ENCODE results near the gene CREB3L4.

CREB3L4 gene

GRCh38 chr1:153945795-153946621 lies 21.7 kb upstream of the CREB3L4 start:
- Histone ChIP-seq H3K27me3 (ENCODE audit: control insufficient read depth in 5 of 5, insufficient read depth in 4 of 5, low read length in 5 of 5) (no peaks in the 10 kb centered on the region), H3K4me1 (ENCODE audit: control insufficient read depth in 5 of 5, insufficient read depth in 5 of 5, low read length in 5 of 5) (peaks cover 0 to 52% (median 40%) of the 10 kb centered on the region in 5 donors), H3K27ac (ENCODE audit: low read depth, low read length) (peak overlapping the region; percentile 84), H3K9ac (ENCODE audit: low read length in 5 of 5) (peak overlapping the region; percentile 72 to 91 (median 88)), H3K9me3 (ENCODE audit: control insufficient read depth in 5 of 5, low read length in 5 of 5) (no peaks in the 10 kb centered on the region), H3K4me3 (ENCODE audit: low read depth in 1 of 5, low read length in 5 of 5) (peak overlapping the region; percentile 66 to 82 (median 75)), H3K36me3 (ENCODE audit: control insufficient read depth in 5 of 5, insufficient read depth in 5 of 5, low read length in 5 of 5) (peaks cover 10 to 64% (median 56%) of the 10 kb centered on the region in 5 donors)

GRCh38 chr1:153946622-153947241 lies 21.0 kb upstream of the CREB3L4 start, which contains the start of gene DENND4B:
DENND4B (minus strand) TSS chr1:153946718; CDS start chr1:153944374, 2,344 bp downstream.
- Histone ChIP-seq H3K27ac (ENCODE audit: low read depth, low read length) (peak within 1 kb of the TSS; percentile 84), H3K27me3 (ENCODE audit: control insufficient read depth in 5 of 5, insufficient read depth in 4 of 5, low read length in 5 of 5) (no peaks in the 10 kb centered on the region), H3K9me3 (ENCODE audit: control insufficient read depth in 5 of 5, low read length in 5 of 5) (no peaks in the 10 kb centered on the region), H3K36me3 (ENCODE audit: control insufficient read depth in 5 of 5, insufficient read depth in 5 of 5, low read length in 5 of 5) (peaks cover 10 to 64% (median 57%) of the 10 kb centered on the region in 5 donors), H3K4me3 (ENCODE audit: low read depth in 1 of 5, low read length in 5 of 5) (peak within 1 kb of the TSS; percentile 66 to 82 (median 75)), H3K4me1 (ENCODE audit: control insufficient read depth in 5 of 5, insufficient read depth in 5 of 5, low read length in 5 of 5) (peaks cover 0 to 48% (median 40%) of the 10 kb centered on the region in 5 donors), H3K9ac (ENCODE audit: low read length in 5 of 5) (peak within 1 kb of the TSS; percentile 72 to 91 (median 88))

GRCh38 chr1:153951183-153951582 lies 16.5 kb upstream of the CREB3L4 start:
- Histone ChIP-seq H3K9me3 (ENCODE audit: control insufficient read depth in 5 of 5, low read length in 5 of 5) (no peaks in the 10 kb centered on the region), H3K4me3 (ENCODE audit: low read depth in 1 of 5, low read length in 5 of 5) (no peak overlapping the region), H3K36me3 (ENCODE audit: control insufficient read depth in 5 of 5, insufficient read depth in 5 of 5, low read length in 5 of 5) (peaks cover 10 to 72% (median 61%) of the 10 kb centered on the region in 5 donors), H3K9ac (ENCODE audit: low read length in 5 of 5) (no peak overlapping the region), H3K27ac (ENCODE audit: low read depth, low read length) (no peak overlapping the region), H3K4me1 (ENCODE audit: control insufficient read depth in 5 of 5, insufficient read depth in 5 of 5, low read length in 5 of 5) (peaks cover 1 to 16% (median 14%) of the 10 kb centered on the region in 5 donors), H3K27me3 (ENCODE audit: control insufficient read depth in 5 of 5, insufficient read depth in 4 of 5, low read length in 5 of 5) (no peaks in the 10 kb centered on the region)

DNA sequence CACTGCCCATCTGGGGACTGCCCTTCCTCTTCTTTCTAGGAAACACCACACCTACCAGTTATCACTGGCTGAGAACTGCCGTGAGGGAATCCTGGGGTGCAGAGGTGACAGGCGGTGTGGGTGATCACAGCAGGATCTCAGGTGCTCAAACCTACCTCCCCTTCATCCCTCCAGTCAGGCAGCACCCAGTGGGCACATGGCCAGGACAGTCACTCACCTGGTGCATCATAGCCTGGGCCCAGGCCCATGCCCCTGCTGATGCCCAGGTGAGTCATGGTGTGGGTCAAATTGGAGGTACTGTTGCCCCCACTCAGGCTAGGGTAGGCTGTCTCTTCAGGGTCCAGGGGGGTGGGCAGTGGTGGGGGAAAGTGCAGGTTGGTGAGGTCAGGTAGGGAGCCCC lies 15.9 kb upstream of the CREB3L4 start:
- H3K9ac ChIP-seq (ENCODE audit: low read length in 5 of 5), result no peak overlapping the region
- H3K4me1 ChIP-seq (ENCODE audit: control insufficient read depth in 5 of 5, insufficient read depth in 5 of 5, low read length in 5 of 5), result peaks cover 2 to 19% (median 18%) of the 10 kb centered on the region in 5 donors
- peaks cover 10 to 72% (median 61%) of the 10 kb centered on the region in 5 donors for H3K36me3 ChIP-seq (ENCODE audit: control insufficient read depth in 5 of 5, insufficient read depth in 5 of 5, low read length in 5 of 5)
- H3K27me3 ChIP-seq (ENCODE audit: control insufficient read depth in 5 of 5, insufficient read depth in 4 of 5, low read length in 5 of 5), result no peaks in the 10 kb centered on the region
- H3K9me3 ChIP-seq (ENCODE audit: control insufficient read depth in 5 of 5, low read length in 5 of 5), result no peaks in the 10 kb centered on the region
- no peak overlapping the region for H3K27ac ChIP-seq (ENCODE audit: low read depth, low read length)
- no peak overlapping the region for H3K4me3 ChIP-seq (ENCODE audit: low read depth in 1 of 5, low read length in 5 of 5)

- Histone ChIP-seq H3K9me3 (ENCODE audit: control insufficient read depth in 5 of 5, low read length in 5 of 5) (no peaks in the 10 kb centered on the region), H3K36me3 (ENCODE audit: control insufficient read depth in 5 of 5, insufficient read depth in 5 of 5, low read length in 5 of 5) (peaks cover 10 to 55% (median 46%) of the 10 kb centered on the region in 5 donors), H3K4me3 (ENCODE audit: low read depth in 1 of 5, low read length in 5 of 5) (no peak overlapping the region), H3K27me3 (ENCODE audit: control insufficient read depth in 5 of 5, insufficient read depth in 4 of 5, low read length in 5 of 5) (no peaks in the 10 kb centered on the region), H3K27ac (ENCODE audit: low read depth, low read length) (no peak overlapping the region), H3K9ac (ENCODE audit: low read length in 5 of 5) (peak overlapping the region in 1 of 5 donors; percentile 13), H3K4me1 (ENCODE audit: control insufficient read depth in 5 of 5, insufficient read depth in 5 of 5, low read length in 5 of 5) (peaks cover 2 to 29% (median 27%) of the 10 kb centered on the region in 5 donors)
Observed at GRCh38 chr1:153953859-153954365, 13.8 kb upstream of the CREB3L4 start.

- no peaks in the 10 kb centered on the region for H3K9me3 ChIP-seq (ENCODE audit: control insufficient read depth in 5 of 5, low read length in 5 of 5)
- H3K4me3 ChIP-seq (ENCODE audit: low read depth in 1 of 5, low read length in 5 of 5), result no peak overlapping the region
- H3K27ac ChIP-seq (ENCODE audit: low read depth, low read length), result no peak overlapping the region
- H3K36me3 ChIP-seq (ENCODE audit: control insufficient read depth in 5 of 5, insufficient read depth in 5 of 5, low read length in 5 of 5), result peaks cover 10 to 54% (median 43%) of the 10 kb centered on the region in 5 donors
- no peaks in the 10 kb centered on the region for H3K27me3 ChIP-seq (ENCODE audit: control insufficient read depth in 5 of 5, insufficient read depth in 4 of 5, low read length in 5 of 5)
- peaks cover 2 to 36% (median 35%) of the 10 kb centered on the region in 5 donors for H3K4me1 ChIP-seq (ENCODE audit: control insufficient read depth in 5 of 5, insufficient read depth in 5 of 5, low read length in 5 of 5)
- H3K9ac ChIP-seq (ENCODE audit: low read length in 5 of 5), result no peak overlapping the region
Observed at GRCh38 chr1:153954826-153955225, 12.9 kb upstream of the CREB3L4 start.

GRCh38 chr1:153956997-153957715 lies 10.5 kb upstream of the CREB3L4 start:
- peaks cover 5 to 57% (median 50%) of the 10 kb centered on the region in 5 donors for H3K4me1 ChIP-seq (ENCODE audit: control insufficient read depth in 5 of 5, insufficient read depth in 5 of 5, low read length in 5 of 5)
- no peaks in the 10 kb centered on the region for H3K9me3 ChIP-seq (ENCODE audit: control insufficient read depth in 5 of 5, low read length in 5 of 5)
- H3K36me3 ChIP-seq (ENCODE audit: control insufficient read depth in 5 of 5, insufficient read depth in 5 of 5, low read length in 5 of 5), result peaks cover 0 to 45% (median 30%) of the 10 kb centered on the region in 5 donors
- H3K9ac ChIP-seq (ENCODE audit: low read length in 5 of 5), result peak overlapping the region; percentile 86 to 97 (median 93)
- H3K27ac ChIP-seq (ENCODE audit: low read depth, low read length), result peak overlapping the region; percentile 79
- no peaks in the 10 kb centered on the region for H3K27me3 ChIP-seq (ENCODE audit: control insufficient read depth in 5 of 5, insufficient read depth in 4 of 5, low read length in 5 of 5)
- peak overlapping the region; percentile 89 to 95 (median 94) for H3K4me3 ChIP-seq (ENCODE audit: low read depth in 1 of 5, low read length in 5 of 5)

GRCh38 chr1:153957744-153958110 lies 10.0 kb upstream of the CREB3L4 start:
- Histone ChIP-seq H3K4me1 (ENCODE audit: control insufficient read depth in 5 of 5, insufficient read depth in 5 of 5, low read length in 5 of 5) (peaks cover 9 to 63% (median 56%) of the 10 kb centered on the region in 5 donors), H3K4me3 (ENCODE audit: low read depth in 1 of 5, low read length in 5 of 5) (peak overlapping the region; percentile 89 to 95 (median 94)), H3K9me3 (ENCODE audit: control insufficient read depth in 5 of 5, low read length in 5 of 5) (no peaks in the 10 kb centered on the region), H3K27me3 (ENCODE audit: control insufficient read depth in 5 of 5, insufficient read depth in 4 of 5, low read length in 5 of 5) (no peaks in the 10 kb centered on the region), H3K27ac (ENCODE audit: low read depth, low read length) (peak overlapping the region; percentile 79), H3K36me3 (ENCODE audit: control insufficient read depth in 5 of 5, insufficient read depth in 5 of 5, low read length in 5 of 5) (peaks cover 0 to 39% (median 24%) of the 10 kb centered on the region in 5 donors), H3K9ac (ENCODE audit: low read length in 5 of 5) (peak overlapping the region; percentile 86 to 97 (median 93))

GRCh38 chr1:153958111-153958960 lies 9.4 kb upstream of the CREB3L4 start, which contains the start of gene CRTC2:
CRTC2 (minus strand) TSS chr1:153958612; CDS start chr1:153958497, 115 bp downstream.
- Histone ChIP-seq H3K27me3 (ENCODE audit: control insufficient read depth in 5 of 5, insufficient read depth in 4 of 5, low read length in 5 of 5) (no peaks in the 10 kb centered on the region), H3K9ac (ENCODE audit: low read length in 5 of 5) (peak within 1 kb of the TSS; percentile 86 to 97 (median 93)), H3K27ac (ENCODE audit: low read depth, low read length) (peak within 1 kb of the TSS; percentile 79), H3K4me3 (ENCODE audit: low read depth in 1 of 5, low read length in 5 of 5) (peak within 1 kb of the TSS; percentile 89 to 95 (median 94)), H3K4me1 (ENCODE audit: control insufficient read depth in 5 of 5, insufficient read depth in 5 of 5, low read length in 5 of 5) (peaks cover 11 to 69% (median 61%) of the 10 kb centered on the region in 5 donors), H3K9me3 (ENCODE audit: control insufficient read depth in 5 of 5, low read length in 5 of 5) (no peaks in the 10 kb centered on the region), H3K36me3 (ENCODE audit: control insufficient read depth in 5 of 5, insufficient read depth in 5 of 5, low read length in 5 of 5) (peaks cover 0 to 35% (median 22%) of the 10 kb centered on the region in 5 donors)
